Measurements from ENCODE around the gene DUSP15. TPM values are rescaled to one million over a fixed set of nuclear protein-coding genes. Genes with fewer than 3 reads are reported as not detected.

The DUSP15 gene
- total and polyA plus RNA-seq, 9 of the 15 experiments (the other 6 are each of a cell fraction or from before 2014, with no cell fraction given) = 0.34 TPM; not detected in 8

DNA sequence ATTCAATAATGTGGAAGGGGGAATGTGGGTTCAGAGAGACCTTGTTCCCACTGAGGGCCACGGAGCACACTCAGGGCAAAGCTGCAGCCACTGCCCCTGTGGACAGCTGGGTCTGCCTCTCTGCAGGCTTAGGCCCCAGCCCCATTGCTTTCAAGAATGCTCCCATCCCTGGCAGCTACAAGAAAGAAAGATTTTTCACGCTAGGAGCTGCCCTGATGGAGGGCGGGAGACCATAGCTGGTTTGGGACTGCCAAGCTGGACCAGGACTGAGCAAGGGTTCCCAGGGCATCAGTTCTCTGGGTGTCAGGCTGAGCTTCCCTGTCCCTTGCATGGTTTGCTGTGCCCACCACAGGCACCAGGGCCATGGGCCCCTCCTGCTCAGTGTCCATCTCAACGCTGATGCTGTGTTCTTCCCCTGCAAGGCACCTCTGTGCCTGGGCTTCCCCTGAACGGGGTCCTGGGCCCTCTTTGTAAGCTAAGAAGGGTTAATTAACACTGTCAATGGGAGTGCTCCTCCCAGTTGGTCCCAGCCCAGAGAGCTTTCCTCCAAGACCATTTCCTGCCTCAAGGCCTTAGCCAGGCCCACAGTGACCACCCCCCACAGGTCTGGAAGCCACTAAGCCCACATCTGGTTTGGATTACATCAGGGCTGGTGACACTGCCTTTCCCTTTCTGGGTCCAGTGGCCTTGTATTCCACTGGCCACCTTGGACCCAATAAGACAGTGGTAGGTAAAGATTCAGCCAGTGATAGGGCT lies 33.3 kb downstream of the DUSP15 start (continued):
- TF ChIP-seq, protein P1, sequence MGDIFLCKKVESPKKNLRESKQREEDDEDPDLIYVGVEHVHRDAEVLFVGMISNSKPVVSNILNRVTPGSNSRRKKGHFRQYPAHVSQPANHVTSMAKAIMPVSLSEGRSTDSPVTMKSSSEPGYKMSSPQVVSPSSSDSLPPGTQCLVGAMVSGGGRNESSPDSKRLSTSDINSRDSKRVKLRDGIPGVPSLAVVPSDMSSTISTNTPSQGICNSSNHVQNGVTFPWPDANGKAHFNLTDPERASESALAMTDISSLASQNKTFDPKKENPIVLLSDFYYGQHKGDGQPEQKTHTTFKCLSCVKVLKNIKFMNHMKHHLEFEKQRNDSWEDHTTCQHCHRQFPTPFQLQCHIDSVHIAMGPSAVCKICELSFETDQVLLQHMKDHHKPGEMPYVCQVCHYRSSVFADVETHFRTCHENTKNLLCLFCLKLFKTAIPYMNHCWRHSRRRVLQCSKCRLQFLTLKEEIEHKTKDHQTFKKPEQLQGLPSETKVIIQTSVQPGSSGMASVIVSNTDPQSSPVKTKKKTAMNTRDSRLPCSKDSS (IDR thresholded peaks at IDR 0.05; ENCODE audit: low read depth, partially characterized antibody) = no peak
- TF ChIP-seq NONO (IDR thresholded peaks at IDR 0.05; ENCODE audit: low read depth in 2 of 2, low read length in 1 of 2) = no peak
- no peak for TF ChIP-seq ZNF384 (IDR thresholded peaks at IDR 0.05; ENCODE audit: low read depth, low read length)
- no peak for TF ChIP-seq SAFB (IDR thresholded peaks at IDR 0.05; ENCODE audit: borderline replicate concordance, low read depth, low read length)
- TF ChIP-seq TGIF2 (CRISPR knock-in tag; IDR thresholded peaks at IDR 0.05) = no peak

DNA sequence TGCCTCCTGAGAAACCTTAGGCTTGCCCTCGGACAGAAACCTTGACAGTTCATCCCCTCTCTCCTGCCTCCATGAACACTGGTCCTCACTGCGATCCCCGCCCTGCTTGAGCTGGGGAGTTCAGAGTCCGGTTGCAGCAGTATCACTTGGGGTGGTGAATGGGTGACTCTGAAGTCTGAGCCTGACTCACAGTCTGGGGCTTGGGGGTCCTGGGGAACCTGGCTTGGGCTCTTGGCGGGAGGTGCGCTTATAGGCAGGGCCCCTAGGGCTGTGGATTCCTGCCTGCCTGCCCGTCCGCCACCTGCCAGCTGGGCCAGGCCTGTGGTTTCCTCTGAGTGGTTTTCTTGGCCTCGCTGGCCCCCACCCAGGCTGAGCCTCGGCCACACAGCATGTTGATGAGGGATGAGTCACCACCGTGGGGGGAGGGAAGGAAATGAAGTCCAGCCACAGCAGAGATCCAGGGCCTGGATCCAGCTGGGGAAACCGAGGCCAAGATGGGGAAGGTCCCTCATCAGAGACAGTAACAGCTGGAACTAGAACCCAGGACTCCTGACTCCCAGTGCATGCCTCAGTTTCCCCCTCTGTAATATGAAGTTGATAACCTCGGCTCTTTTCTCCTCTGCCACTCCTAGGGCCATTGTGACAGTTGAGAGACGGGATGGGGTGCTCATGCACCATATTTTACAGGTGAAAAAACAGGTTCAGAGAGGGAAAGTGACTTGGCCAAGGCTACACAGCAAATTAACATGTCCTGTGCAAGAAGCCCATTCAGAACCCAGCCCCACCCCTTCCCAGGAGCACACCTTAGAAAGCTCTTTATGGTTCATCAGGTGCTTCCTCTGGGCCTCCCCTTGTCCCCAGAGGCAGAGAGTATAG lies 34.1 kb downstream of the DUSP15 start:
- FAIRE-seq (peak; percentile 90), DNase-seq (ENCODE audit: extremely low read depth in 1 of 4, low spot score in 3 of 4) (peak; percentile 87 to 90 (median 88)), ATAC-seq (peak; percentile 87)
- H2AFZ ChIP-seq (ENCODE audit: low read depth, low read length) = peak overlapping the region; percentile 73
- H3K79me2 ChIP-seq (ENCODE audit: control insufficient read depth, insufficient read depth, low read length) = no peaks in the 10 kb centered on the region
- intact Hi-C loops (cut with micrococcal nuclease) (loop anchor here (5.0 kb wide), 1 partner anchor 274 kb away; no protein-coding TSS in a partner anchor), in situ Hi-C loops (cut with MboI) (loop anchor here (25.0 kb wide), 1 partner anchor 826 kb away; the partner anchor contains the start of gene C20orf203)
- WGBS (ENCODE audit: insufficient coverage, low coverage, missing lambda C conversion rate) = 15% methylated on average over 14 of the region's 14 CpGs
- peak overlapping the region; percentile 35 to 68; a peak in 3 of 4 replicates for H3K9ac ChIP-seq (ENCODE audit: insufficient read depth in 1 of 2, low read depth in 2 of 2, low read length in 2 of 2)
- ChIA-PET CTCF (ENCODE audit: low intra/inter-chr PET ratio) (no interaction called here), POLR2A (interaction anchor here (0.7 to 1.3 kb wide), 6 partner anchors 11 to 194 kb away, joined by 3 to 5 read pairs (median 3); no protein-coding TSS in a partner anchor)
- peaks cover 35 to 51% of the 10 kb centered on the region in 2 experiments for H3K4me1 ChIP-seq (replicated peaks in 1 of 2; ENCODE audit: control insufficient read depth in 2 of 2, insufficient read depth in 2 of 2, low read length in 2 of 2)
- no TSS peak for BruUV-seq (replicated peaks)
- no peaks in the 10 kb centered on the region for H3K9me3 ChIP-seq (replicated peaks; ENCODE audit: control insufficient read depth, insufficient read depth, low read depth, low read length)
- no peaks in the 10 kb centered on the region for H3K9me1 ChIP-seq (ENCODE audit: control insufficient read depth, insufficient read depth, low read length)
- 0 out of 2 replicates have a peak, but pooled peaks cover 6% of the 10 kb centered on the region for H4K20me1 ChIP-seq (replicated peaks; ENCODE audit: control insufficient read depth, insufficient read depth, low read length)
- H3K27ac ChIP-seq (ENCODE audit: extremely low read depth, low read depth, low read length) = peak overlapping the region; percentile 49; the same call in 2 of the 3 replicates
- no peaks in the 10 kb centered on the region for H3K27me3 ChIP-seq (ENCODE audit: control insufficient read depth in 2 of 2, insufficient read depth in 2 of 2, low read length in 2 of 2)
- no peak overlapping the region for H3K4me3 ChIP-seq
- H3K4me2 ChIP-seq (ENCODE audit: insufficient read depth, low read length) = peak overlapping the region; percentile 39
- H3K36me3 ChIP-seq (ENCODE audit: control insufficient read depth, insufficient read depth, low read length) = no peaks in the 10 kb centered on the region
- TF ChIP-seq, protein P2, sequence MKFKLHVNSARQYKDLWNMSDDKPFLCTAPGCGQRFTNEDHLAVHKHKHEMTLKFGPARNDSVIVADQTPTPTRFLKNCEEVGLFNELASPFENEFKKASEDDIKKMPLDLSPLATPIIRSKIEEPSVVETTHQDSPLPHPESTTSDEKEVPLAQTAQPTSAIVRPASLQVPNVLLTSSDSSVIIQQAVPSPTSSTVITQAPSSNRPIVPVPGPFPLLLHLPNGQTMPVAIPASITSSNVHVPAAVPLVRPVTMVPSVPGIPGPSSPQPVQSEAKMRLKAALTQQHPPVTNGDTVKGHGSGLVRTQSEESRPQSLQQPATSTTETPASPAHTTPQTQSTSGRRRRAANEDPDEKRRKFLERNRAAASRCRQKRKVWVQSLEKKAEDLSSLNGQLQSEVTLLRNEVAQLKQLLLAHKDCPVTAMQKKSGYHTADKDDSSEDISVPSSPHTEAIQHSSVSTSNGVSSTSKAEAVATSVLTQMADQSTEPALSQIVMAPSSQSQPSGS (CRISPR knock-in tag; IDR thresholded peaks at IDR 0.05) = no peak
- no peak for TF ChIP-seq ZNF347 (CRISPR knock-in tag; IDR thresholded peaks at IDR 0.05; ENCODE audit: low read depth)
- peak; percentile 72; the same call in 1 of the 2 replicates for TF ChIP-seq MTA3 (IDR thresholded peaks at IDR 0.05; ENCODE audit: borderline replicate concordance)
- TF ChIP-seq CHD2 (IDR thresholded peaks at IDR 0.05; ENCODE audit: low read depth, low read length) = no peak
- TF ChIP-seq, protein P3, sequence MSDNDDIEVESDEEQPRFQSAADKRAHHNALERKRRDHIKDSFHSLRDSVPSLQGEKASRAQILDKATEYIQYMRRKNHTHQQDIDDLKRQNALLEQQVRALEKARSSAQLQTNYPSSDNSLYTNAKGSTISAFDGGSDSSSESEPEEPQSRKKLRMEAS (CRISPR knock-in tag; IDR thresholded peaks at IDR 0.05) = peak; percentile 77
- TF ChIP-seq PCBP1 (IDR thresholded peaks at IDR 0.05; ENCODE audit: low read depth, low read length, poor library complexity, severe bottlenecking) = no peak
- TF ChIP-seq, protein P4, sequence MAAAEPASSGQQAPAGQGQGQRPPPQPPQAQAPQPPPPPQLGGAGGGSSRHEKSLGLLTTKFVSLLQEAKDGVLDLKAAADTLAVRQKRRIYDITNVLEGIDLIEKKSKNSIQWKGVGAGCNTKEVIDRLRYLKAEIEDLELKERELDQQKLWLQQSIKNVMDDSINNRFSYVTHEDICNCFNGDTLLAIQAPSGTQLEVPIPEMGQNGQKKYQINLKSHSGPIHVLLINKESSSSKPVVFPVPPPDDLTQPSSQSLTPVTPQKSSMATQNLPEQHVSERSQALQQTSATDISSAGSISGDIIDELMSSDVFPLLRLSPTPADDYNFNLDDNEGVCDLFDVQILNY (CRISPR knock-in tag; IDR thresholded peaks at IDR 0.05) = no peak
- no peak for TF ChIP-seq SUPT5H (IDR thresholded peaks at IDR 0.05)
- no peak for TF ChIP-seq ZNF830 (CRISPR knock-in tag; IDR thresholded peaks at IDR 0.05)
